ENCODE data around the gene AGPS.

Gene AGPS

DNA sequence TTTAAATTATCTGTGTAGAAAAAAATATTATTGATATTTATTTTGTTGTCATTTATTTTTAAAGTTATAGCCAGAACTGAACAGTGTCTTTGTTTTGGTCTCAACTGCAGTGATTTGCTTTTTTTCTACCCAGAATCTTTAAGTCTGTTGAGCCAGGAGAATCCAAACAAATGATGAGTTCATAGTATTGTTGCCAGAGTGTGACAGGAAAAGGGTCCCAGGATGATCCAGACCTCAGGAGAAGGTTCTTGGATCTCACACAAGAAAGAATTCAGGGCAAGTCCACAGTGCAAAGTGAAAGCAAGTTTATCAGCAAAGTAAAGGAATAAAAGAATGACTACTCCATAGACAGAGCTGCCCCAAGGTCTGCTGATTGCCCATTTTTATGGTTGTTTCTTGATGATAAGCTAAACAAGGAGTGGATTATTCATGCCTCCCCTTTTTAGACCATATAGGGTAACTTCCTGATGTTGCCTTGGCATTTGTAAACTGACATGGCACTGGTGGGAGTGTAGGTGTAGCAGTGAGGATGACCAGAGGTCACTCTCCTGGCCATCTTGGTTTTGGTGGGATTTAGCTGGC, 127.1 kb downstream of the AGPS start:
- TF ChIP-seq GATA2 (IDR thresholded peaks at IDR 0.05; ENCODE audit: low read depth, low read length) (no peak), GATA3 (IDR thresholded peaks at IDR 0.05; ENCODE audit: low read depth, low read length) (no peak)

DNA sequence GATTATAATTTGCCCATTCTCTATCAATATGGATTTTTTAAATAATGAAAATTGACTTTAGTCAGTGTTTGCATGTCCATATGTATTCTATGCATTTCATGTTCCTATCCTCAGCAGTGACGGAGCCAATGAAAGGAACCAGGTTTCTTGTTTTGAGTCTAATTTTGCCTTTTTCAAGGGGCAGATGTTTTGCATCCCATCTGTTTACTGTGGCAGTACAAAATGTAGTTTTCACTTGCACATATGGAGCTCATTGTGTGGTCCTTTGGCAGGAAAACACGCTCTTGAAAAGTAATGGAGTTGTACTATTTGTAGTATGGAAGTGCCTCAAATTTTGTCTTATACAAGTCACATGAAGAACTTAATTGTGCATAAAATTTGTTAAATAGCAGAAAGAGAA, 127.8 kb downstream of the AGPS start:
- TF ChIP-seq GATA2 (IDR thresholded peaks at IDR 0.05; ENCODE audit: low read depth, low read length) (no peak), GATA3 (IDR thresholded peaks at IDR 0.05; ENCODE audit: low read depth, low read length) (no peak)

DNA sequence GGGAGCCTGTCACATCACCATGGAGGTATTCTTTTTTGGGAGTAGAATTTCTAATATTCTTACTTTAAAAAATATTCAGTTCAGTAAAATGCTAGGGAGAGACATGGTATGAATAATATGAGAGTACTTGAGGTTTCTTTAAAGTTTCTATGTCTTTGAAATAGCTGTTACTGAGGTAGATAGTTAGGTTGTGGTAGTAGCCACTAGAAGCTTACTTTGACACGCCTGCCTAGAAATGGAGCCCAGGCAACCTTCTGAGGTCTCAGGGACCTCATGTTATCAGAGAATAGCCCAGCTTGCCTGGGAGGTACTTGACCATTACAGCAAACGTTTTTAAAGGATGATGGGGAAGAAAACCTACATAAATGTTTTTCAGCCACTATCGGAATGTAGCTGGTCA, 131.2 kb downstream of the AGPS start:
- TF ChIP-seq GATA2 (IDR thresholded peaks at IDR 0.05; ENCODE audit: low read depth, low read length), result no peak
- TF ChIP-seq GATA3 (IDR thresholded peaks at IDR 0.05; ENCODE audit: low read depth, low read length), result no peak

DNA sequence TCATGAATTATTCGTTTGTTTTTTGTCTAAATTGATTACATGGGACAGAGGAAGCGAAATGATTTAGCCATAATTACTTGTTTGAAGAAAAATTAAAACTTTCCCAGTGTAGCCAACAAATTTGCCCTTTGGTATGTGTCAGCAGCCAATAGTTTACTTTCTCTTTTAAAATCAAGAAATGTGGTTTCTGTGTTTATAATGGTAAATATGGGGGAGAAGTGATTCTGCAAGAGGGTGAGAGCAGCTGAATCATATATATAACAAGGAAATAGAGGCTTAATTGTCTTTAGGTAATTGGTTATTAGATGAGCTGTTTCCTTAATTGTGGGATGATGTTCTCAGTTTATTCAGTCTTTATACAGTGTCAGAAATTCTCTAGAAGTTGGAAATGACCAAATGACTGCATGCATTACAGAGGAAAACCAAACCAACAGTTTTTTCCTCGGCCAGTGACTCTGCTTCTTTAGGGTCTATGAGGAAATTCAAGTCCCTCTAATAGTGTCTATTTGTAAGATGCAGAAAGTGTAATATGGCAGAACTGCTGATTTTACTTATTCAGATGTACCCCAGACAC, 132.9 kb downstream of the AGPS start:
- TF ChIP-seq GATA2 (IDR thresholded peaks at IDR 0.05; ENCODE audit: low read depth, low read length) (no peak), GATA3 (IDR thresholded peaks at IDR 0.05; ENCODE audit: low read depth, low read length) (no peak)

DNA sequence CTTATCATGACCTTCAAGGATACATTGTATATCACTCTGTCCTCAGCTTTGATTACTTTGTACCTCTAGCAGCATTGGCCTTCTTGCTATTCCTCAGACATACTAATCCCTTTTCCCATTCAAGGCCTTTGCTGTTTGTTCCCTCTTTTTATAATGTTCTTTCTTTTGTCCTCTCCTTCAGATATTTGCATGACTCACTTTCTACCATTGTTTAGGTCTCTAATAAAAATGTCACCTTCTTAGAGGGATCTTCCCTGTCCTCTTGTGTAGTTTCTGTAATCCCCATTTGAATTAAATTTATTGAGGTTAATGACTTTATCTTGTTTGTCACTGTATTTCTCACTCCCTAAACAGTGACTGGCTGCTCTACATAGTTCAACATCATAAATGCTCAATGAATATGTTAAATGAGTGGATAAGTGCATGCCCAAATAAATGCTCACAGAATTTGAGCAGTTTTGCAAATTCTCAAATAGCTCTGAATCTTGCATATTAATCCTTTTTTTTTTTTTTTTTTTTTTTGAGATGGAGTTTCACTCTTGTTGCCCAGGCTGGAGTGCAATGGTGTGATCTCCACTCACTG, 135.9 kb downstream of the AGPS start:
- TF ChIP-seq GATA3 (IDR thresholded peaks at IDR 0.05; ENCODE audit: low read depth, low read length) (no peak), GATA2 (IDR thresholded peaks at IDR 0.05; ENCODE audit: low read depth, low read length) (no peak)

DNA sequence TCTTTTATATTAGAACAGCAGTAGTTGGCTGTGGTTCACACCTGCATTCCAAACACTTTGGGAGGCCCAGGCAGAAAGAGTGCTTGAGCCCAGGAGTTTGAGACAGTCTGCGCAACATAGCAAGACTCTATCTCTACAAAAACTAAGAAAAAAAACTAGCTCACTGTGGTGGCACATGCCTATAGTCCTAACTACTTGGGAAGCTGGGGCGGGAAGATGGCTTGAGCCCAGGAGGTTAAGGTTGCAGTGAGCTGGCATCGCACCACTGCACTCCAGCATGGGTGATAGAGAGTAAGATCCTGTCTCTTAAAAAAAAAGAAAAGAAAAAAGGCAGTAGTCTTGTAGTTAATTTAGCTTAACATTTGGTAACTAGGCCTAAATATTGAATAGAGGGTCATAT, 136.6 kb downstream of the AGPS start:
- TF ChIP-seq GATA3 (IDR thresholded peaks at IDR 0.05; ENCODE audit: low read depth, low read length) (no peak), GATA2 (IDR thresholded peaks at IDR 0.05; ENCODE audit: low read depth, low read length) (no peak)

DNA sequence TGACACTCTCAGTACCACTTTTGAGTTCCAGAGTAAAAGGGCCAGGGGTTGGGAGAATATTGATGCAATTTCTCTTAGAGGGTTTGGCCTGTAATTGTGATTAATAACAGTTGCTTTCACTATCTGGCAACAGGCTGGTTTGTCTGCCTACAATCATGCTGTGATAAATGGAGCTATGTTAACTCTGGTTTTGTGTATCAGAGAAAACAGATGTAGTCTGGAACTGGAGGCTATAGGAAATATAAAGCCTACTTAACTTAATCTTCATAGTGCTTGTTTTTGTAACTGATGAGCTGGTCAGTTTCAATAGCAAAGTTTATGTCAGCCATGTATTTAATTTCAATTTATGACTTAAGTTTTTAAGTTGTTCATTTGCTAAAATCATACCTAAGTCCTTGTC, 138.0 kb downstream of the AGPS start:
- TF ChIP-seq GATA2 (IDR thresholded peaks at IDR 0.05; ENCODE audit: low read depth, low read length) (peak; percentile 65), GATA3 (IDR thresholded peaks at IDR 0.05; ENCODE audit: low read depth, low read length) (peak; percentile 63; the same call in 1 of the 2 replicates)

DNA sequence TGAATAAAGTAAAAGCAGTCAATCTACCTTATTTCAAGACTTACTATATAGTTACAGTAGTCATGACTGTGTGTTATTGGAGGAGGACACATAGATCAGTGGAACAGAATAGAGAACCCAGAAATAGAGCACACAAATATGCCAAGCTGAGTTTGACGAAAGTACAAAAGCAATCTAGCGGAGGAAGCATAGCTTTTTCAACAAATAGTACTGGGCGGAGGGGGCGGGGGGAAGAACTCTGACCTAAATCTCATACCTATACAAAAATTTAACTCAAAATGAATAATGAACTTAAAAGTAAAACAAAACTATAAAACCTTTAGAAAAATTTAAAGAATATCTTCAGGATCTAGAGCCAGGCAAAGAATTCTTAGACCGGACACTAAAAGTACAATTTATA, 139.1 kb downstream of the AGPS start:
- no peak for TF ChIP-seq GATA3 (IDR thresholded peaks at IDR 0.05; ENCODE audit: low read depth, low read length)
- no peak for TF ChIP-seq GATA2 (IDR thresholded peaks at IDR 0.05; ENCODE audit: low read depth, low read length)

DNA sequence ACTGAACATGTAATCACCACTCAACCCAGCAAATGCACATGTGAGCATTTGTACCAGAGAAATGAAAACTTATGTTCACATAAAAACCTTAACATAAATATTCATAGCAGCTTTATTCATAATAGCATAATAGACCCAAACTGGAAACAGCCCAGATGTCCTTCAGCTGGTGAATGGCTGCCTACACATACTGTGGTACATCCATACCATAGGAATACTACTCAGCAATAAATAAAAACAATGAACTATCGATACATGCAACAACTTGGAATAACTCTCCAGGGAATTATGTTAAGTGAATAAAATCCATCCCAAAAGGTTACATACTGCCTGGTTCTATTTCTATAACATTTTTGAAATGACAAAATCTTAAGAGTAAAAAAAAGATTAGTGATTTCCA, 140.0 kb downstream of the AGPS start:
- no peak for TF ChIP-seq GATA2 (IDR thresholded peaks at IDR 0.05; ENCODE audit: low read depth, low read length)
- TF ChIP-seq GATA3 (IDR thresholded peaks at IDR 0.05; ENCODE audit: low read depth, low read length), result no peak

DNA sequence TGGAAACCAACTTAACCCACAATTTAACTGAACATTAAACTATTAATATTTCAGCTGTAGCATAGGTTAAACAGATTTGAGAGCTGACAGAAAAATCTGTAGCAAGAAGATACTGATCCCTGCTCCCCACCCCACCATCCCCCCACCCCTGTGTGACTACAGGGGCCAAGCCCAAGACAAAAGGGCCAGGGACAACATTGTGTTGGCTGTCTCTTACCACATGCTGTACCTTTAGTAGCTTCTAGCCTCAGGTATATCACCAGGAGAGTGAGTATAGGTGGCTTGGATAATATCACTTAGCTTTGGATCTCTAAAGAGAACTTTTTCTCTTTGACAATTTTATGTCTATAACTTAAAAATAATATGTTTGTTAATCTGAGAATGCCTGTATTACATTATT, 140.7 kb downstream of the AGPS start:
- TF ChIP-seq GATA2 (IDR thresholded peaks at IDR 0.05; ENCODE audit: low read depth, low read length) (no peak), GATA3 (IDR thresholded peaks at IDR 0.05; ENCODE audit: low read depth, low read length) (no peak)

DNA sequence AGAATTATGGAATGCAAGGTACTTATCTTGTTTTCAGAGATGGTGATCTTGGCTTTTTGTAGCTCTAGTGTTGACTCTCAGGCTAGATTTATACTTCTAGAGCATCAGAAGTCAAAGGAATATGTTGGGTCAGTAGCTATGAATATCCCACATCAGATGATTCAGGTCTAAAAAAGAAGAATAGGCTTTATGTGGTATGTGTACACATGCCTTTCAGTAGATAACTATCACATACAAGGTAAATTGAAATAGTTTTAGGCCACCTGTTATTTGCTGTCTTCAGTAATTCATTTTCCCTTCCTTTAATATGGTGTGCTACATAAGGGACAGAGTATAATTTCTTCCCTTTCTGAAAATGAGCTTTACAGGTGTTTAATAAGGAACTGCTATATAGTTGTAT, 142.4 kb downstream of the AGPS start:
- no peak for TF ChIP-seq GATA2 (IDR thresholded peaks at IDR 0.05; ENCODE audit: low read depth, low read length)
- TF ChIP-seq GATA3 (IDR thresholded peaks at IDR 0.05; ENCODE audit: low read depth, low read length), result no peak

DNA sequence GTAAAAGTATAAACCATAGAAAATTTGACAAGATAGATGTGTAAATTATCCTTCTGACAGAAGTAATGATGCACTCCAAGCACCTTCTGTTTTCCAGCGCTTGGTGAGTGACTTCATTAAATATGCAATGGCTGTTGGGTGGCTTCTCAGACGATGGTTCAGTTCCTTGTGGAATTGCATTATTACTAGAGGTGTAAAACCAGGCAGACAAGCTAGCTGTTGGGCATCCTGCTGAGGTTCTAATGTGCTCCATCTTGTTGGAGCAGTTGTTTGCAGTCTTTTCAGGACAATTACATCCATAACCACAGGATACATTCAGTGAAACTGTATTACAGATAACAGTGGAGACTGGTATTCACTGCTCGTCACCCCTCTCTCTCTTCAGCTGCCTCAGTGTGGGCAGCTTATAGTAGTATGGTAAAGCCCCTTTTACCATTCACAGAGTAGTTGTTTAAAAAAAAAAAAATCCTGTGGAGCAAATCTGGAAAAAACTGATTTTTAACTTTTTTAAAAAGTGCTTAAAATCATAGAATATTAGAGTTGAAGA, 143.5 kb downstream of the AGPS start:
- TF ChIP-seq GATA3 (IDR thresholded peaks at IDR 0.05; ENCODE audit: low read depth, low read length), result no peak
- TF ChIP-seq GATA2 (IDR thresholded peaks at IDR 0.05; ENCODE audit: low read depth, low read length), result no peak

DNA sequence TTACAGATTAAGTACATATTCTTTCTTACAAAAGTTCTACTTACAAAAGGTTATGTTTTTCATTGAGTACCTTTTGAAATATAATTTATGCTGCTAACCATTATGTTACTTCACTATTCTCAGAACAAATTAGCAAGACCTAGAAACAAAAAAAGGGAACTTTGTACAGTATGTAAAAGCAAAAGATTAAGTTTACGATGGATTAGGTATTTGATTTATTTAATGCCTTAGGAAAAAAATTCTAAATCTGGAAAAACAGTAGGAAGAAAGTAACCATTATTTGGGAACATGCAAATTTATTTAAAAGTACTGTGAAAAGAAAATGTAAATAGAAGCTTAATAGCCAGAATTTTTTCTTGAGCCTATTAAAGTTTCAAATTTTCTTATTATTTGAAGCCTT, 144.6 kb downstream of the AGPS start:
- TF ChIP-seq GATA3 (IDR thresholded peaks at IDR 0.05; ENCODE audit: low read depth, low read length) (no peak), GATA2 (IDR thresholded peaks at IDR 0.05; ENCODE audit: low read depth, low read length) (no peak)

DNA sequence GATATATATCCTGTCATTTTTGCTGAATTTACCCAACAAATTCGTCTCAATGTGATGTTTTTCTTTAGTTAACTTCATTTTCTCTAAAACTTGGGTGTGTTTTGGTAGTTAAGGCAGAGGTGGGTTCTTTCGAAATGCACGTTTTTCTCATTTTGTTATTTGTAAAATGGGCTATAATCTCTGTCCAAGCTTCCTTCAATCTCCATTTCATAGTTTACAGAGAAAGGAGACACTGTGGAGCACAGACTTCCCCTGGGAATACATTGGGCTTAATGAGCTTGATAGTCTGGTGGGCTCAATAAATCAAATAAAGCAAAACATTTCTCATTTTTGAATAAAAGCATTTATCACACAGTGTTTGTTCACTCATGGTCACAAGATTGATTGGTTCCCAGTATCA, 145.1 kb downstream of the AGPS start:
- TF ChIP-seq GATA2 (IDR thresholded peaks at IDR 0.05; ENCODE audit: low read depth, low read length), result no peak
- TF ChIP-seq GATA3 (IDR thresholded peaks at IDR 0.05; ENCODE audit: low read depth, low read length), result no peak

DNA sequence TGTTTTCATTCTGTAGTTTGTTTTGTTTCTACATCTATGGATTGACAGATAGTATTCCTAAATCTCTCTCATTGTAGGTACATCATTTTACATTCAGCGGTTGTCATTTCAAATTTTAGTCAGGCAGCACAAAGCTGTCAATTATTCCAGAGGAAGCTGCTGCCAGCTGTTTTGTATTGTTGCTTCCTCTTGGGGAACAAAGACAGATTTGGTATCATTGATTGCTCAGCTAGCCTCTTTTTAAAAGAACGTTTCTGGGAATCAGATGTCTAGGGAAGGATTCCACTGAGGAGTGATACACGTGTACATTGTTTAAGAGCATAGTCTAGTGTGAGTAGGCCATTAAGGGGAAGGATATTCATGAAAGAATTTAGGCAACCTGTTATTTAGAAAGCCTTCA, 145.8 kb downstream of the AGPS start:
- no peak for TF ChIP-seq GATA2 (IDR thresholded peaks at IDR 0.05; ENCODE audit: low read depth, low read length)
- TF ChIP-seq GATA3 (IDR thresholded peaks at IDR 0.05; ENCODE audit: low read depth, low read length), result no peak

All from SH-SY5Y (cell line).